Raji (cell line): ENCODE results near the gene ACVR2A.

Experiments
- POLR2A ChIP-seq: IDR thresholded peaks from 2 replicates; pipeline ENCODE4 v1.6.1; 2011; ENCODE audit warnings: low read depth, low read length, control low read depth; ENCODE audit not compliant: insufficient read depth

The ACVR2A gene

DNA sequence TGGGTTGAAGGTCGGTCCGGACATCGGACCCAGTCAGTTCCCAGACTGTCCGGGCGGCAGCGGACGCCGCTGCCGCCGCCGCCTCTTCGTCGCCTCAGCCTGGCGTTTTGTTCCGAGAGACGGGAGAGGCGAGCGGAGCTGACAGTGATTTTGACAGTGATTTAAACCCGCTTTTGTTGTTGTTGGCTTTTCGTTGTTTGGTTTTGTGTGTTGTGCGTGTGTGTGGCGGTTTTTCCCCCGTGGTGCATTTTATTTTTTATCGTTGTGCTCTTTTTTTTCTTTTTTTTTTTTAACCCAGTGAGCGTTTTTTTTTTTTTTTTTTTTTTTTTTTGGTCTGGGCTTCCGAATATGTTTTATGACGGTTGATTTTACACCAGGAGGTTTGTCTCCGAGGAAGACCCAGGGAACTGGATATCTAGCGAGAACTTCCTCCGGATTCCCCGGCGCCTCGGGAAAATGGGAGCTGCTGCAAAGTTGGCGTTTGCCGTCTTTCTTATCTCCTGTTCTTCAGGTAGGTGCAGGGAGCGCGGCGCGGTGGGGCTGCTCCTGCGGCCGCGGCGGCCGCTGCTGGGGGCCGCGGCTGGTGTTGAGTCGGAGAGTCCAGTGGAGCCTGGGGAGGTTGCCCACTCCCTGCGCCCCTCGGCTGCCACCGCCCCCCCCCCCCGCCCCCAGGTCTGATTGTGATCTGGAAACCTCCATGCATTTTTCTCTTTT lies at the start of gene ACVR2A:
TSS of gene ACVR2A (plus strand) at position 333 of the 714 bp plus-strand sequence. CDS start at position 457, 124 bp downstream.
- TF ChIP-seq POLR2A, result no peak

DNA sequence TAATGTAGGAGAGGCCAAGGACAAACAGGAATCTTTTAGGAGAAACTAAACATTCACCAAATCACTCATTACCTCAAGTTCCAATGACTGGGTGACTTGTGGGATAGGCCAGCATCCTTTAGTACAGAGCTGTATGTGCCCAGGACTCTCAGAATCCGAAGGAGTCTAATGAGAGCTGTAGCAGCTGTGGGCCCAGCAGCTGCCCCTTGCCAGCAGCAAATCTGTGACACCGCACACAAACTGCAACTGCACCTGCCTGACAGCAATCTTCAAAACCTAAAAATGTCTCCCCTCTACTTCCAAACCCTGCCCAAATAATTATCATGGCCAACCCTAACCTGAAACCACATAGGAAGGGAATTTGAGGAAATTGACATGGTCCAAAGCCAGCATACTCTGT lies 44.5 kb upstream of the ACVR2A start:
- no peak for TF ChIP-seq POLR2A

DNA sequence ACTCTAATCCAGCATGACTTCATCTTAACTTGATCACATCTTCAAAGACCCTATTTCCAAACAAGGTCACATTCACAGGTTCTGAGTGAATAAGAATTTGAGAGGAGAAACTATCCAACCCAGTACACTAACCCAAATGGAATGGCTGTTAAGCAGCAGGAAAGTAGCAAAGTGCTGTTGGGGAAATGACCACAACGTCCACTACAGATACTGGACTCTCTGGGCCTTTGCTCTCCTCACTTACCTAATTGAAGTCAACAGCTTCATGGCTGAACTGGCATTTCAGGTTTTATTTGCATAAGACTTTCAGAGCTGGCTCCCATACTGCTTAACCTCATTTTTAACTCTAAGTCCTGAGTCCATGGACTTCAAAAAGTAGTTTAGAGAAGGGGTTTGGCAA lies 38.0 kb upstream of the ACVR2A start:
- TF ChIP-seq POLR2A, result no peak

DNA sequence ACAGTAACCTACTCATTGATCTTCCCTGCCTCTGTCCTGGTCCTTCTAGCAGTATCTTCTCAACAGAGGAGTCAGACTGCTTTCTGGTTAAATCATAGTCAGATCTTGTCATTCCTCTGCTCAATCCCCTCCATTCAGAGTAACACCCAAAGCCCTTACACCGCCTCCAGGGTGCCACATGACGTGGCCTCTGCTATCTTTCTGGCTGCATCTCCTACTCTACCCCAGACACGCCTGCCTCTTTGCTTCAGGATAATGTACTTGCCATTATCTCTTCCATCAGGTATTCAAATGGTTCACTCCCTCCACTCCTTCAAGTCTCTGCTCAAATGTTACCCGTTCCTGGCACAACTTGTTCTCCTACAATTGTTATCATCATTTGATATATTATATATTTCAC lies 36.3 kb upstream of the ACVR2A start:
- TF ChIP-seq POLR2A, result no peak

DNA sequence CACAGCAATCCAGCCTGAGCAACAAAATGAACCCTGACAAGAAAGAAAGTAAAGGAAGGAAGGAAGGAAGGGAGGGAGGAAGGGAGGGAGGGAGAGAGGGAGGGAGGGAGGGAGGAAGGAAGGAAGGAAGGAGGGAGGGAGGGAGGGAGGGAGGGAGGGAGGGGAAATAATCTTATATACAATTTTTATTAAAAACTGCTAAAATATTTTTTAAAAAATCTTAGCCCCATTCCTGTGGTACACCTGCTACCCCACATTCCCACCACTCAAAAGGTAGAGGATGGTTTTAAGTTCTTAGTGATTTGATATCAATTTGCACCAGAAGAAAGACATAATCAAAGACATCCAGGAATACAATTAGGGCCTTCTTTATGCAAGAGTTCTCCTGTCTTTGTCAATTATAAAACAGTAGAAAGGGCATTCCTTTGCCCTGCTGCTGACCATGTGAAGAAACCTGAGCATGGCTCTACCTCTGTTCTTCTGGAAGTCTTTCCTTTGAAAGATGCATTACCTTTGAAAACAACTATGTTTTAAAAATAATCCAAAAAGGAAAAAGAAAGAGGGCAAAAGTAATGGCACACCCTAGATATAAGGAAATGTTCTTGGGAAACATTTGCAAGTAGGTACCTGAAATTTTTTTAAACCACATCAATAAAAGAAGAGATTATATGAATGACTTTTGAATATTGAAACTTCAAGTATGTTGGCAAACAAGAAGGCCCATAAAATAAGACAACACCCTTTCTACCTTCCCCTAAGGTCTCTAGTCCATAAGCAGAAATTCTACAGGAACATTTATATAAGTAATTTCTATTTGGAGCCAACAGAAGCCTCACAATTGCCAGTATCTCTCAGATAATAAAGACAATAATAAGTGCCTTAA lies 33.7 kb upstream of the ACVR2A start:
- no peak for TF ChIP-seq POLR2A

DNA sequence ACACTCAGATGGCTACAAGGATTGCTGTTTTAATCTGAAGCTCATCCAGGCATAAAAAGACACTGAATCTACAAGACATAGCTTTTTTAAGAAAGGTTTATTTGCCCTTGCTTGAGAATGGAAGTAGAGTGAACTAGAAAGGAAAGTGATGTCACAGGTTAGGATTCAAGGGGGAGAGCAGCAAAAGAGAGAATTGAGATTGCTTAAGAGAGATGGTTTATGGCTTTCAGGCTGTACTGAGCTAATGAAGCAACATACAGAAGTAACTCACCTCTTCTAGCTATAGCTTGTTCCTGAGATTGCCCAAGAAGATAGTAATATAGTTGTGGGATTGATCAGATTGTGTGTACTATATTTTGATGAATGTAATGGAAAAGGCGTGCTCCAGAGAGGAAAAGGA lies 26.1 kb upstream of the ACVR2A start:
- no peak for TF ChIP-seq POLR2A

DNA sequence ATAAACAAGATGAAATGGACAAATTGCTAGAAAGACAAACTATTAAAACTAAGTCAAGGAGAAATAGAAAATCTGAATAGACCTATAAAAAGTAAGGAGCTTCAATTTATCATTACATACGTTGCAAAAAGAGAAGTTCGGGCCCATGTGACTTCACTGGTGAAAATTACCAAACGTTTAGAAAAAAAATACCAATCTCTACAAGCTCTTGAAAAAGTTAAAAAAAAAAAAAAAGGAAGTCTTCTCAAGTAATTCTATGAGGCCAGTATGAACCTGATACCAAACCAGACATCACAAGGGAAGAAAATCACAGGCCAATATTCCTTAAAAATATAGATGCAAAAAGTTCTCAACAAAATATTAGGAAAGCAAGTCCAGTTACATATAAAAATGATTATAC lies 20.2 kb upstream of the ACVR2A start:
- TF ChIP-seq POLR2A, result no peak

DNA sequence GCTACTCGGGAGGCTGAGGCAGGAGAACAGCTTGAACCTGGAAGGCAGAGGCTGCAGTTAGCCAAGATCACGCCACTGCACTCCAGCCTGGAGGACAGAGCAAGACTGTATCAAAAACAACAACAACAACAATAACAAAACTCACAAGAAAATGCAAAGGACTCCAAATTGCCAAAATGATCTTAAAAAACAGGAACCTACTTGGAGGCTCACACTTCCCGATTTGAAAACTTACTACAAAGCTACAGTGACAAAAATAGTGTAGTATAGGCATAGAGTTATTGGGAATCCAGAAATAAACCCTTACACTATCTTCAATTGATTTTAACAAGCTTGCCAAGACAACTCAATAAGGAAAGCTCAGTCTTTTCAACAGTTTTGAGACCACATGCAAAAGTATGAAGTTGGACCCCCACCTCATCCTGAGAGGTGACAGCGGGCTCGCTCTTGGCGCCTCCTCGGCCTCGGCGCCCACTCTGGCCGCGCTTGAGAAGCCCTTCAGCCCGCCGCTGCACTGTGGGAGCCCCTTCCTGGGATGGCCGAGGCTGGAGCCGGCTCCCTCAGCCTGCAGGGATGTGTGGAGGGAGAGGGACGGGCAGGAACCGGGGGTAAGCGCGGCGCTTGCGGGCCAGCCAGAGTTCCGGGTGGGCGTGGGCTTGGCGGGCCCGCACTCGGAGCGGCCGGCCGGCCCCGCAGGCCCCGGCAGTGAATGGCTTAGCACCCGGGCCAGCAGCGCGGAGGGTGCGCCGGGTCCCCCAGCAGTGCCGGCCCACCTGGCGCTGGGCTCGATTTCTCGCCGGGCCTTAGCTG lies 18.3 kb upstream of the ACVR2A start:
- no peak for TF ChIP-seq POLR2A

DNA sequence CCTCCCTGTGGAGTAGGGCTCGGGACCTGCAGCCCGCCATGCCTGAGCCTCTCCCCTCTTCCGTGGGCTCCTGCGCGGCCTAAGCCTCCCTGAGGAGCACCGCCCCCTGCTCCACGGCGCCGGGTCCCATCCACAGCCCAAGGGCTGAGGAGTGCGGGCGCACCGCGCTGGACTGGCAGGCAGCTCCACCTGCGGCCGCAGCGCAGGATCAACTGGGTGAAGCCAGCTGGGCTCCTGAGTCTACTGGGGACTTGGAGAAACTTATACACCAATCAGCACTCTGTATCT lies 17.8 kb upstream of the ACVR2A start:
- no peak for TF ChIP-seq POLR2A

DNA sequence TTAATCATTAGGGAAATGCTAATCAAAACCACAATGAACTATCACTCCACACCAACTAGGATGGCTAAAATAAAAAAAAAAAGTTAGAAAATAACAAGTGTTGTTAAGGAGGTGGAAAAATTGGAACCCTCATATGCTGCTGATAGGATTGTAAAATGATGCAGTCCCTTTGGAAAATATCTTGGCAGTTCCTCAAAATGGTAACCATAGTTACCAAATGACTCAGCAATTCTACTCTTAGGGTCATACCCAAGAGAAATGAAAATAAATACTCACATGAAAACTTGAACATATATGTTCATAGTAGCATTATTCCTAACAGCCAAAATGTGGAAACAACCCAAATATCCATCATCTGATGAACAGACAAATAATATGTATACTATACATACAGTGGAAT lies 15.7 kb upstream of the ACVR2A start:
- no peak for TF ChIP-seq POLR2A

DNA sequence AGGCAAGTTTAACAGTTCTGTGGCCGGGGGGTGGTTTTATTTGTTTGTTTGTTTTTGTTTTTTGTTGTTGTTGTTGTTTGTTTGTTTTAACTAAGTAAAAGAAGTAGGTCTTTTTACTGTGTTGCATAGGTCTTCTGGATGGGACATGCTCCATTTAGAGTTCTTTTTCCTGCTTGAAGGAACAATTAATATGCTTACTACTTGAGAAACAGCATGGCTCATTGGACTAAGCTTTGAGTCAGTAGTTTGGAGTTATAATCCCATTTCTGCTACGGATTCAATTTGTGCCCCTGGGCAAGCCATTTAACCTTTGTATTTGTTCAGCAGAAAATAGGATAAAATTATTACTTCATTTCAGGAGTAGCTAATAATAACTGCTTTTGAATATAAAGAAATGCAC lies 8.7 kb upstream of the ACVR2A start:
- no peak for TF ChIP-seq POLR2A

DNA sequence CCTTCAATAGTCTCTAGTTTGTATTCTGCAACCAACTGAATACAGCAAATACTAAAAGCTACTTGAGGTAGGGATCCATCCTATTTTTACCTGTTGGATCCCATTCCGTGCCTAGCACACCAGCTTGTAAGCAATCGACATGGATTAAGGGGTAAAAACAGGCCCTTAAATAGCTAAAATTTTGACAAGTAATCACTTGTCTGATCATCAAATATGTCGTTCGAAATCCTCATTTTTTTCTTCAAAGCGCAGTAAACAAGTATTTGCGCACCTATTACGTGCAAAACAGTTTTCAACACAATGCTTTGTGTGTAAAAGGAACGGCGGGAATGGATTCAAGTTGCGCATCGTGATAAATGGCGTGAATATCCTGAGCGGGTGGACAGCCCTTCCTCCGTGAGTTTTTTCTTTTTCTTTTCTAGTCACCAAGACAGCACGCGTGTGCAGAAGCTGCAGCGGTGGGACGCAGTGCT lies 1.4 kb upstream of the ACVR2A start:
- no peak for TF ChIP-seq POLR2A

DNA sequence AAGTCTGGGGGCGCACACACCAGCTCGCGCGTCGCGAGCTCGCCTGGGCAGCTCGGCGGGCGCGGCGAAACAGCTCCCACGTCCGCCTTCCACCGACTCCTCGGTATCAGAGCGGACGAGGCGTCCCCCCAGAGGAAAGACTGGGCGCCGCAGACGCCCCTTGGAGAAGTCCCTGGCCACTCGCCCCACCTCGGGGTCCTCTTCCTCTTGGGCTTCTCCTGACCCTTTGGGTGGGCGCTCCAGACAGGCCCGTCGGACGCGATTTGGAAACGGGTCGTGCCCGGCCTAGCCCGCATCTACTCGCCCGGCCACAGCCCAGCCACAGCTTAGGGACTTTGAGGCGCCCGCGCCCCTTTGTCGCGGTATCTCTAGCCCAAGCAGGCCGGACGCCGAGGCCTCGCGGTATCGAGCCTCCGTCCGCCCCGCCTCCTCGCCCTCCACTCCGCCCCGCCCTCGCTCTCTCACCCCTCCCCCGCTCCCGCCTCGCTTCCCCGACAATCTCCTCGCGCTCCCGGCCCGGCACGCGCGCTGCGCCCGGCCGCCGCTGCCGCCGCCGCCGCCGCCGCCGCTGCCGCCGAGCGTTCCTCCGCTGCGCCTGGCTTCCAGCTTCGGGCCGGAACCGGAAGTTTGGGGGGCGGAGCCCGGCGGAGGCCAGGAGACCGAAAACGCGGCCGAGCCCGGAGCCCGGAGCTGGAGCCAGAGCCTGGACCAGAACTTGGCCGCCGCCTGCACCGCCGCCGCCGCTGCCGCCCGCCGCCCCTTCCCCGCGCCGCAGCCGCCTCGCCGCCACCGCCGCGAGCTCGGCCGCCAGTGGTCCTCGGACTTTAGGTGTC lies 749 bp upstream of the ACVR2A start:
- TF ChIP-seq POLR2A, result no peak

DNA sequence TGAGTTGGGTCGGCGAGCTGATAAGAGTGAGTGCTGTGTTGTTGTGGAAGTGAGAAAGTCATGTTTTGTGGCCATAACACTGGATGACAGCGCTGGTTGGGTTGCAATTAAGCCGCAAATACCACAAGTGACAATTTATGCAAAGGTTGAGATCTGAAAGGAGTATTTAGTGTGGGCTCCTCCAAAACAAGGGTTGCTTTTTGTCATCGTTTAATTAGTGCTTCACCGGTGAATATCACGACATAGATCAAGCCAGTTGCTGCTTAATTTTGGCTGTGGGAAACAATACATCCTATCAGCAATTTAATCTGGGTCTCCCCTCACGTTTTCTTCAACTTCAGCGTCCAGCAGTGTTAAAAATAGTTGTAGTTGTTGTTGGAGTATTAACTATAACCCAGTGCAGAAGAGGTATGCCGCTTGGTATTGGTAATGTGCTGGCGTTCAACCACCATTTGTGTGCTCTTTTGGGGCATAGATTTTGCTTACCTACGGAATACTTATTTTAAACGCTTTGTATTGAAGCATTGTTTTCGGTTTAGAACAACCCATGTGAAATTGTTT lies 662 bp downstream of the ACVR2A start:
- TF ChIP-seq POLR2A, result no peak
